ENCODE data around the gene NUP160.
"Not testable (repeated sequence)": the region's sequence is repeated elsewhere in the genome, so short reads cannot be mapped to it uniquely, and the experiment has no call there.

Gene NUP160

GRCh38 chr11:47800759-47801158 is 47.4 kb downstream of the NUP160 start:
- in situ Hi-C loops (cut with MboI; ENCODE audit: low sequenced_read_pairs) = no loop called here

GRCh38 chr11:47797633-47798032 is 50.5 kb downstream of the NUP160 start:
- in situ Hi-C loops (cut with MboI; ENCODE audit: low sequenced_read_pairs) = no loop called here

DNA sequence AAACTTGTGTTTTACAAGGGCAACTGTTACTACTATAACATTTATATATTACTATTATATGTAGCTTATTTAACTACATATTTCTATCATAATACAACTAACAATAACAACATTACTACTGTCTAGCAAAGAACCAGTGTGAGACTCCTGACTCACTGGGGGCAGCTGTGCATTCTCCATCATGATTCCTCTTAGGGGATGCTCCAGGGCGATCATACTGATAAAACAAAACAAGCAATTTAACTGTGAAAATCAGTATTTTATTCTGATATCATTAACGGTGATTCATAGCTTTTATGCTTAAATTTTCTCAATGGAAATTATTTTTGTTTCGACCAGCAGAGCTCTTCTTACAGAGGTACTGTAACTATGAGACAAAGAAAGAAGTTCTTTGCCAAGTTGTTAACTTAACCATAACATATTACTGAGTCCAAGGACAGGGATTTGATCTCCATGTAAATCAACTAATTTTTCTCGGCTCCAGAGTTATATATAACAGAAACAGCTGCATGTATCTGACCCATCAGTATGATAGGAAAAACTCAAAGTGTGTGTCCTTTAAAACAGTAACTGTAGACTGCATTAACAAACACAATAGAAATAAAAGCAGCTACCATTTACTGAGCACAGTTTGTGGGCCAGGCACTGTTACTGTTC is 56.2 kb downstream of the NUP160 start:
- in situ Hi-C loops (cut with MboI; ENCODE audit: low sequenced_read_pairs) = no loop called here

DNA sequence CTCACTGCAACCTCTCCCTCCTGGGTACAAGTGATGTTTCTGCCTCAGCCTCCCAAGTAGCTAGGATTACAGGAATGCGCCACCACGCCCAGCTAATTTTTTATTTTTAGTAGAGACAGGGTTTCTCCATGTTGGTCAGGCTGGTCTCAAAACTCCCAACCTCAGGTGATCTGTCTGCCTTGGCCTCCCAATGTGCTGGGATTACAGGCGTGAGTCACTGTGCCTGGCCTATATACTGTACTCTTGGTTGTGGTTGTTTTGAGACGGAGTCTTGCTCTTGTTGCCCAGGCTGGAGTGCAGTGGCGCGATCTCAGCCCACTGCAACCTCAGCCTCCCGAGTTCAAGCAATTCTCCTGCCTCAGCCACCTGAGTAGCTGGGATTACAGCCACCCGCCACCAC is 58.1 kb downstream of the NUP160 start:
- in situ Hi-C loops (cut with MboI; ENCODE audit: low sequenced_read_pairs) = not testable (repeated sequence)

DNA sequence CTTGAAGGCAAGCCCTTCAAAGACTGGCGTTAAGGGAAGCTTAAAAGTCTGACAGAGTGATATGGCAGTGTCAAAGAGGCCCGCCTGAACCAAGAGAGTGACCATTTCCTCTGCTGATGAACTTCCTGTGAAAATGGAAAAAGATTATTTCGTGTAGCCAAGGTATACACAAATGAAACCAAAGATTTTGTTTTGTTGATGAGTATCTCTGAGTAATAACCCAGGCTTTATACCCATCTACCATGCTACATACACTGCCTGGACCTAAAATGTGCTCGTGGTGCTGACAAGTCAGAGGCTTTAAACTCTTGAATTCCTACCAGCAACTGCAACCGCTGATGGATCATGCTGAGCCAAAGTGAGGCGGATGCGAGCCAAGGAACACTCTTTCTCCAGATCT is 60.0 kb downstream of the NUP160 start:
- in situ Hi-C loops (cut with MboI; ENCODE audit: low sequenced_read_pairs) = no loop called here

DNA sequence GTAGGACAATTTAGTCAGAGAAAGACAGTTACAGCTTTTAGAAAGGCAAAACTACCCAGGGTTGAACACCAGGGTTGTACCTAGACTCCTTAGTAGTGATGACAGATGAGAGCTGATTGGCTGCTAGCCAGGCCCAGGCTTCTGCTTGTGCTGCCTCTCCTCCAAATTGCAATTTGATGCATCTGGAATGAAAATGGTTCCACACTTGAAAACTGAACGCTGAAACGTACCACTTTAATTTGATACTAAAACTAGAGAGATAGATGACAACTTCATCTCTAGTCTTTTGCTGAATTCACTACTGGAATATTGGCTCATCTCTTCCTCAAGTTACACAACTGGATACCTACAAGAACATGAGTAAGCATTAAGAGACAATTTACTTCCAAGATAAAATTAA is 61.8 kb downstream of the NUP160 start:
- in situ Hi-C loops (cut with MboI; ENCODE audit: low sequenced_read_pairs) = no loop called here

DNA sequence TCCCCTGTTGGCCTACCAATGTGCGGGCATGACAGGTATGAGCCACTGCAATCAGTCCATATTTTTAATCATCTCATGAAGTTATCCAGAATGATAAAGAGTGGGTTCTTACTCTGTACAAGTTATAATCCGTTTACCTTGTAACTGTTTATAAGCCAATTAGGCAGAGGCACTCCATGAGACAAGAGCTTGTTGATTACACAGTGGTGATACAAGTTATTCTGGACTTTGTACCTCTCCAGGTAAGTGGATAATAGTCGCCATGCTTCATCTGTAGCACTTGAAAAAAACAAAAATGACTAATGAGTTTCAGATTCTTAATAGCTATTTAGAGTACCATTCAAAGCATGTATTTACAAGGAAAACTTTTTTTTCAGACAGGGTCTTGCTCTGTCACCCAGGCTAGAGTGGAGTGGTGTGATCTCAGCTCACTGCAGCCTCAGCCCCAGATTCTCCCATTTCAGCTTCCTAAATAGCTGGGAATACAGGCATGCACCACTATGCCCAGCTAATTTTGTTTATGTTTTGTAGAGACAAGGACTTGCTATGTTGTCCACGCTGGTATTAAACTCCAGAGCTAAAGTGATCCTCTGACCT is 63.3 kb downstream of the NUP160 start:
- in situ Hi-C loops (cut with MboI; ENCODE audit: low sequenced_read_pairs) = no loop called here

DNA sequence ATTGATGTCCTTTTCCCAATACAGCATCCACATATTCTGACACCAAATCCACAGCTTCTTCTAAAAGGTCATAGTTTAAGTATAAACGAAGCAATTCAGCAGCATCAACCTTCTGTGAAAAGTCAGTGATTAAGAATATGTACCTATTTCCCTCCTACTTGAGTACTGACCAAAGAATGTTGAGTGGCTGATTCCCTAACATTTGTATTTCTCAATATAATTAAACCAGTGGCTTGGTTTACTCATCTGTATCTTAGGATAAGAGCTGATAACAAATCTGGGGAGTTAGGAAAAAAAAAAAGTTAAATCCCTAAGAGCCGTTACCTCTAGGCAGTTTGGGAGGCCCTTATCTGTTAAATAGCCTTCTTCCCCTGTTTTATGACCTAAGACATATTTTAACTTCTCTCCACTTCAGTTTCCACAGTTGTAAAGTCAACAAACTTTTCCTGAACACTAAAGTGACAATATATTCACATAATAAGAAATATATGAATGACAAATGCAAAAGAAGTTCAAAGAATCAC is 65.0 kb downstream of the NUP160 start:
- in situ Hi-C loops (cut with MboI; ENCODE audit: low sequenced_read_pairs) = no loop called here

- in situ Hi-C loops (cut with MboI; ENCODE audit: low sequenced_read_pairs) = no loop called here
These were observed 69.2 kb downstream of the NUP160 start for GRCh38 chr11:47778878-47779483.

DNA sequence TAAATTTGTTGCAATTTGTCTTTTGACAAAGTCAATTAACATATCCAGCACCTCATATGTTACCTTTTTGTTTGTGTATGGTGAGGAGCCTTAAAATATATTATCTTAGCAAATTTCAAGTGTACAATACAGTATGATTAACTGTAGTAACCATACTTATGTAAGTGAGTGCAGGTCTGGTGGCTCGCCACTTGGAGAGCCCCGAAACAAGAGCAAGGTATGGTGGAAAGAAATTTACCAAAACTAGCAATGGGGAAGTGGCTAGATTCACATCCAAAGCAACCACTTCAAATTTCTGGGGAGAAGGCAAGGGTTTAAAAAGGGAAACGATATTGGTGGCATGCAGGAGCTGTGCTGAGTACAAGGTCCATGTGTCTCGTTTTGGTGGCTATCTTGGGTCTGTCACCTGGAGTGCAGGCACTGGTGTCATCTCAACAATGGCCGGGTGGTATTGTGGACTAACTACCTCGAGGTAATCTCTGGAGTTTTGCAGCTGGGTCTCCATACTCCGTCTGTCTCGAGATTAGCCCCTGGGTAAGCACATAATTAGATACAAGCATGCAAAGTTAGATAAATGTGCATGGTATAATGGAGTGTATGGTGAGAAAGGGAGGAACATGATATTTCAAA is 72.8 kb downstream of the NUP160 start:
- in situ Hi-C loops (cut with MboI; ENCODE audit: low sequenced_read_pairs) = no loop called here

DNA sequence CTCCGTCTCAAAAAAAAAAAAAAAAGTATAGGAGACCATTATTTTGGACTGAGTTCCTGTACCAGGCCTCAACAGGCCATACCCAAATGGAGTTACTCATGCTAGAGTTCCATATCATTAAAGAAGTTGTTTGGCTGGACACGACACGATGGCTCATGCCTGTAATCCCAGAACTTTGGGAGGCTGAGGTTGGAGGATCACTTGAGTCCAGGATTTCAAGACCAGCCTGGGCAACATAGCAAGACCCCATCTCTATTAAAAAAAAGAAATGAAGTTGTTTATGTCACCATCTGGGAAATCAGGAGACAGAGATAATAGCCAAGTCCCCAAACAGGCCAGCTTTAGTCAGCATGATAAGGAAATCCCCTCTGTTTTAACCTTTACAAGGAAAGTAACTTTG is 74.3 kb downstream of the NUP160 start:
- in situ Hi-C loops (cut with MboI; ENCODE audit: low sequenced_read_pairs) = no loop called here

- in situ Hi-C loops (cut with MboI; ENCODE audit: low sequenced_read_pairs) = not testable (repeated sequence)
These were observed 78.6 kb downstream of the NUP160 start for GRCh38 chr11:47769556-47769955.

- in situ Hi-C loops (cut with MboI; ENCODE audit: low sequenced_read_pairs) = no loop called here
These were observed 80.0 kb downstream of the NUP160 start for GRCh38 chr11:47768101-47768612.

DNA sequence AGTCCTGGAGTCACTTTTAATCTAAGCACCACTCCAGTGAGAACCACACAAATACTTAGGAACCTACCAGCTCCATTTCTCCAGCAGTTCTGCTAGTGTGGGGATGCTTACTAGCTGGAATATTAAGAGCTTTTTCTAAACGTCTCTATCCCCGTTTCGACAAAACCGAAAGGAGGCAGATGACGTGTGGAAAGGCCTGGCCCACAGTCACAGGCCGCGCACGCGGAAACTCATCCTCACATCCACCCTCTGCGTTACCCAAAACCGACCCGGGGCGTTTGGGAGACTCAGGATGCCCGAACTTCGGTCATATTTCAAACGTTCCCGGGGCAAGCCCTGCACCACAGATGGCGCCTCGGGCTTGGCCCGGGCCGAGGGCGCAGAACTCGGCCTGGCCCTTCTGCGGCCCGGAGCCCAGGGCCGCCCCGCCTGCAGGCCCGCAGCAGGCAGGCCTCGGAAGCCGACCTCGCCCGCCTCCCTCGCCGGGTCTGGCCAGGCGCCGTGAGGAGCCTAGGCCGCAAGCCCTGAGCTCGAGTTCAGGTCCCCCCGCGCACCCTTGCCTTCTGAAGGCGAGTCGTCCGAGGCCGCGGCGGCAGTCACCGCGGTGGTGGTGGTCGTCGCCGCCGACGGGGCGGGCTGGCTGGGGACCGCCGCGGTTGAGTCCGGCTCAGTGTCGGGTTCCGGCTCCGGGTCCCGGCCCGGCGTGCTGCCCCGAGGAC is 81.5 kb downstream of the NUP160 start:
- in situ Hi-C loops (cut with MboI; ENCODE audit: low sequenced_read_pairs) = no loop called here

DNA sequence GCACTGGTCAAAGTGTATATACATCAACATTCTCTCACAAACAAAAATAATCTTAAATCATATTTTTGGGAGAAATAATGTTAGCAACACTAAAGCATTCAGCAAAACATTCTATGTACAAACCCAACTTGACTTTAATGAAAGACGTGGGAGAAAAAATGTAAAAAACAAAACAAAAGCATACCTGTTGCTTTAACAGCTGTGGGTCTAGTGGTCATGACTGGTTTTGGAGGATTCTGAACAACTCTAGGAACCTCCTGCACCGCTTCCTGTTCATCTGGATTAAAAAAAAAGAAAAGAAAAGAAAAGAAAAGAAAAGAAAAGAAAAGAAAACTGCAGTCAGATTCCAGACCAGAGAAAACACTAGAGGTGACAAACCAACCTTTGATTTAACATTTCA is 83.1 kb downstream of the NUP160 start:
- in situ Hi-C loops (cut with MboI; ENCODE audit: low sequenced_read_pairs) = no loop called here

GRCh38 chr11:47759291-47759690 is 88.9 kb downstream of the NUP160 start:
- in situ Hi-C loops (cut with MboI; ENCODE audit: low sequenced_read_pairs) = not testable (repeated sequence)

- in situ Hi-C loops (cut with MboI; ENCODE audit: low sequenced_read_pairs) = no loop called here
These were observed 91.9 kb downstream of the NUP160 start for GRCh38 chr11:47756208-47756607.

- in situ Hi-C loops (cut with MboI; ENCODE audit: low sequenced_read_pairs) = no loop called here
These were observed 97.4 kb downstream of the NUP160 start for GRCh38 chr11:47750725-47751124.

DNA sequence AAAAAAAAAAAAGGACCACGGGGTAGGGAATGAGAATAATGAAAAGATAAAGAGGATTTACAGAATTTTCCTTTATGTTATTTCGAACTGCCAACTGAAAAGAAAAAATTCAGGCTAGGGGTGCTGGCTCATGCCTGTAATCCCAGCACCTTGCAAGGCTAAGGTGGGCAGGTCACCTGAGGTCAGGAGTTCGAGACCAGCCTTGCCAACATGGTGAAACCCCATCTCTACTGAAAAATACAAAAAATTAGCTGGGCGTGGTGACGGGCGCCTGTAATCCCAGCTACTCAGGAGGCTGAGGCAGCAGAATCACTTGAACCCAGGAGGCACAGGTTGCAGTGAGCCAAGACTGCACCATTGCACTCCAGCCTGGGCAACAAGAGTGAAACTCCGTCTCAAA is 105.7 kb downstream of the NUP160 start:
- in situ Hi-C loops (cut with MboI; ENCODE audit: low sequenced_read_pairs) = not testable (repeated sequence)

DNA sequence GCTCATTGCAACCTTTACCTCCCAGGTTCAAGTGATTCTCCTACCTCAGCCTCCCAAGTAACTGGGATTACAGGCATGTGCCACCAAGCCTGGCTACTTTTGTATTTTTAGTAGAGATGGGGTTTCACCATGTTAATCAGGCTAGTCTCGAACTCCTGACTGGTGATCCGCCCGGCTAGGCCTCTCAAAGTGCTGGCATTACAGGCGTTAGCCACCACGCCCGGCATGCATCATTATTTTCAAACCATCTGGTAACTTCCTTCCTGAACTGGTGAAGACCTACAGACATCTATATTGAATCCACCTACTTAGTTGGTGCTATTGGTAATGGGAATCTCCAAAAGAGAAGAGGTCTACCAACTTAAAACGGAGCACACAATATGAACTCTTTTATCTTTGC is 110.3 kb downstream of the NUP160 start:
- in situ Hi-C loops (cut with MboI; ENCODE audit: low sequenced_read_pairs) = not testable (repeated sequence)

DNA sequence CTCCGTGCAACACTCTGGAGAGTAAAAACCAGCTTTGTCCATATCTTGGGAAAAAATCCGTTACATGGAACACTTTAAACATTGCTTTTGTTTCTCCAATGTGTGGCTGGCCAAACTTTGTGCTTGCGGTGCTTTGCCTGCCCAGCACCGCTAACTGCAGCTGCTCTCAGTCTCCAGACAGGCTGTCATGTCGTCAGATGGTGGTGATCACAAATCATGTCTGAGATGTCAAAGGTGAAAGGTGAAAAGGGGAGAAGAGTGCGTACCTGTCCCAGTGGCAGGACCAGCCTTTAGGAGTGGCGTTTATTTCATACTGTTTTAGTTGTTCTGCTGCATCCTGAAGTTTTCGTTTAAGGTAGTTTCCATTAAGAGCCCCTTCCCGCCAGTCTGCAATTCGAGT is 115.9 kb downstream of the NUP160 start:
- in situ Hi-C loops (cut with MboI; ENCODE audit: low sequenced_read_pairs) = no loop called here

Measured in hTERT RPE-1 (cell line).